ENCODE measurements around the gene COL9A2.
A peak's percentile ranks its signal among the peaks of the same experiment; 100 is the strongest.

The COL9A2 gene

DNA sequence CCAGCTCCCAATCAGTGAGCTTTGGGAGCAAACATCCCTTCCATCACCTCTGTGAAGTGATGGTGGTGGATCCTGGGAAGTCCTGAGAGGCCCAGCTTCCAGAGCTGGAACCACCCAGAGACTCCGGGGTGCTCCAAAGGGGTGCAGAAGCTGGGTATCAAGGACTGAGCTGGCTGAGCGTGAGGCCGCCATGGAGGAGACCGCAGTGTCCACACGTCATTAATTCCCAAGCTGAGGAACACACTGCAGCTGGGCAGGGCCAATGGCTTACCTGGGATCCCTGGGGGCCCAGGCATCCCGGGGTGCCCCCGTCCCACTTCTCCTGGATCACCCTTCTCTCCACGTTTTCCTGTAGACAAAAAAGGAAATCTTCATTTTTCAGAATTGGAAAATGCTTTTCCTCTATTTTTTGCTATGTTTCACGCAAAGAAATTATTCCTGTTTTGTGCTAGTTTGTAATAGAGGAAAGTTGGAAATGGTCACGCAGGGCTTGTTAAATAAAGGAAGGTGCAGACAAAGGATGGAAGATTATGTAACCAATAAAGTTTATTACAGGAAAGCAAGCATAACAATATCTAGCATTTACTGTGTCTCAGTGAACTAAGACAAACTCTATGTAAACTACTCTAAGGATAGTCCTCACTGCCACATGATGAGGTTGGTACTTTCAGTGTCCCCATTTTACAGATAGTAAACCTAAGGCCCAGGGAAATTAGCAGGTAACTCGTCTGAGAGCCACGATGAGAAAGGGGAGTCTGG lies 15.4 kb downstream of the COL9A2 start:
- DNase-seq = no peak

DNA sequence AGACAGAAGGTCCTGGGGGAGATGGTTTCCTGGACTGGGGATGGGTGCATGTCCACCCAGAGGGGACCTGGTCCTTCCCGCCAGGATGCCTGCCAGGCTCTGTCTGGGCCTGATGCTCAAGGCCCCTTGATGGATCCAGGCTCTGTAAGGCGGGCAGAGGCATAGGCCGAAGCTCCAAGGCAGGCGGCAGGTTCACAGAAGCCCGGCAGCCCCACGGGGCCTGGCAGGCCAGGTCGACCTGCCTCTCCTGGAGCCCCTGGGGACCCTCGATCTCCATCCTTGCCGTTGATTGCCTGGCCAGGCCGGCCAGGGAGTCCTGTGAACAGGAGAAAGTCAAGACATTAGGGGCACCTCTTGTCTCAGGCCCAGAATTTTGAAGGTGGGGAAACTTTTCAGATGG lies 16.0 kb downstream of the COL9A2 start:
- no peak for DNase-seq

DNA sequence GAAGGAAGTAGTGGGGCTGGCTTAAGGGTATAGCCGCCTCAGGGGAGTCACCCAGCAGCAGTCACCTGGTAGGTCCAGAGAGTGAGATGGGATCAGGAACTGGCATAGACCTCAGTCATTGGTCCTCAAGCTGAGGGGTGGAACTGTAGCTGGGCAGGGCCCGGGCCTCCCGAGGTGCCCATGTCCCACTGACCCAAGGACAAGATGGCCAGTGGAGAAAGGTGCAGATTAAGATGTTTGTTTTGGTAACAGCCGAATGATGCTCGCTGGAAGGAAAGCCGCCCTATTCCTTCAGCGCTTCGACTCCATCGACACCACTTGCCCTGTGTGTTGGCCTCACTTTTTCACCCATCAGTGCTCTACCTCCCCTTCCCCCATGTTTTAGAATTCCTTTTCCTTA lies 16.4 kb downstream of the COL9A2 start:
- DNase-seq = no peak

DNA sequence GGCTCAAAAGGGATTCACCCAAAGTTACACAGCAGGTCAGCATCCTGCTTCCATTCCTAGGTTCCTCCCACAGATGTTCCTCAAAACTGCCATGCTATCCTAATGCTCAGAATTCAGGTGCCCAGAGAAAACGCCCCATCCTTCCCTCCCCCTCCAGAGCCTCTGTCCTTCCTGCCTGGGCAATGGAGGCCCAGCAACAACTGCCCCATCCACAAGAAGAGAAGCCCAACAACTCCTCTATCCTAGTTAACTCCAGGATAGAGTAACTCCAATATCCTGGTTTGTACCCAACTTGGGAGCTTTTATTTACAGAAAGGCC lies 16.9 kb downstream of the COL9A2 start:
- no peak for DNase-seq

DNA sequence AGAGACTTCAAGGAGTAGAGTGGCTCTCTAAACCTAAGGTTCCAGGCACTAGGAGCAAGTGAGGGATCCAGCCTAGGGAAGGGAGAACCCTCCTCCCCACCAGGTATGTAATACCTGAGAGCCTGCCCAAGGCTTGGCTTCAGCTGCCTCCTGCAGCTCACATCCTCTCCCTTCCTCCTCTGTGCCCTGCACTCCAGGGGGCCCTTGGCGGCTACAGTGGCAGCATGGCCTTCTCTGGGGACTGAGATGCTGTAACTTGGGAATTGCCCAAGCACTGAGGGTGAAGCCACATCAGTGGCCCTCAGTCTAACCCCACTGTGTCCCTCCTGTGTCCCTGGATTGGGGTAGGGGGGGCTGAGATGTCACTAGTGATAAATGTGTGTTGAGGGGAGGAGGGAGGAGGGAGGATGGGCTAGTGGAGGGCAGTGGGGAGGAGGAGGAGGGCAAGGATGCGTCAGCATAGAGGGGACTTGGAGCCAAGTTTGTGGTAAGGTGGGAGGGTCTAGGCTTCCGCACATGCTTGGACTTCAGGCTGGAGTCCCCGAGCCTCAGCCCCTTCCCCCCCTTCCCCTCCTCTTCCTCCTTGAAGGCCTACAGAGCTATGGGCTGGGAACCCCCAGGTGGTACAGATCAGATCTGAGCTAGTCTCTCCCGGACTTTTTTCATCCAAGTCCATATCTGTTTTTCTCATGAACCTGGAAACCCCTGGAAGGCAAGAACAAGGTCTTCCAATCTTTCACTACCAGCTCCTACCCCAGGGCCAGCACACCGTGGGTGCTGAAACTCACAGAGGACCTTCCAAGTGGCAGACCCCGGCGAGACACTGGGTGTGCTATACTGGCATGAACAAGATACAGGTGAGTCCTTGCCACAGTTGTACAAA lies 17.5 kb downstream of the COL9A2 start:
- DNase-seq = no peak

DNA sequence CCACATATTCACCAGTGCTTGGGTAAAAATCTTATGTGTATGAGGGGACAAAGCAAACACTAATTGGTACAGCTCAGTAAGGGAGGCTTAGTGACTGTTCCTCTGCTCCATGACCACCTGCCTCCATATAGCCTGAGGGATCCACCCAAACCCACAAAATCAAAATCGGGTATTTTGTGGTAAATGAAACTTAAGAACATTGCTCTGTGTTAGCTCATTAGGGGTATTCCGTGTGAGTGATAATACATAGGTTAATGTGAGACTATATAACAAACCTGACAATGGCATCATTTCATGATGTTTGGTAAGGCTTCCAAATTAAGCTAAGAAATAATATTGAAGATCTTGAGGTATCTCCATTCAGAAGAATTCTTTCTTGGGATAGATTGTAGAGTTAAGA lies 25.8 kb downstream of the COL9A2 start:
- DNase-seq = no peak

DNA sequence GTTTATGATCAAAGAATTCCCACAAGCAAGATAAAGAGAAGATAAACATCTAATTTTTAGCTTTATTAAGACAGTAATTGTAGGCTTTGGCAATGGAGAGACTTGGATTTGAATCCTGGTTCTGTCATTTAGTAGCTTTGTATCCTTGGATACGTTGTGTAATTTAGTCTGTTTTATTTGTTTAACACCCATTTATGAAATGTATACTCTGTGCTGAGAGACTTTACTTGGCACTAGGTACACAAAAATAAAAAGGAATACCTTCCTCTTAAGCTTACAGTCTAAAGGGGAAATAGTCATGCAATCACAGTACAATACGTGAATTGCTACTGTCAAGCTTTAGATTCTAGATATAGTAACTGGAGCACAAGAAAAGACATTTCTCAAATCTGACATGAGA lies 35.2 kb downstream of the COL9A2 start:
- DNase-seq = no peak

DNA sequence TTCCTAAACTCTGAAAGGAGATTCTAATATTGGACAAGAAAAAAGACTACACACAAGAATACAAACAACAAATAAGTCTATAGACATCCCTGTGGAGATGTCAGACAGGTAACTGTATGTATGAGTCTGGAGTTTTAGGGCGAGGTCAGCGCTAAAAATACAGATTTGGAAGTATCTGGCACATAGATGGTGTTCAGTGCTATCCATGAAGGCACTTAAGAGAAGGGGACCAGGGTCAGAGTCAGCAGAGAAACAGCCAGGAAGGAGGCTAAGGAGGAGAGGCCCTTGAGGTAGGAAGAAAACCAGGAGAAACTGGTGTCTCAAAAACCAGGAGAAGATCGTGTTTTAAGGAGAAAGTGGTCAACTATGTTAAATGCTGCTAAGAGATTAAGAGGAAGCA lies 41.0 kb downstream of the COL9A2 start:
- no peak for DNase-seq

DNA sequence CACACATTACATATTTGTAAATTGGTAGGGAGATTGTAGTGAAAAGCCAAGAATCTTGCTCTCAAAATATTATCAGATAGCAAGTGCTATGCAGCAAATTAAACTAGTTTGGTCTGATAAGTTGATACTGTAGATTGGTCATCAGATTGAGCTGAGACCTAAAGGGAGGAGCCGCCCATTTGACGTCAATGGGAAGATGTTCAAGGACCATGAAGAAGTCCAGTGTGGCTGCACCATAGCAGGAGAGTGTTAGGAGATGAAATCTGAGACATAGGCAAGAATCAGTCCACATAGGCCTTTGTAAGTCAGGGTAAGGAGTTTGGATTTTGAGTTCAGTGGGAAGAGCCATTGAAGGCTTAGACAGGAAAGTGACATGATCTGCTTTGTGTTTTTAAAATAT lies 42.8 kb downstream of the COL9A2 start:
- DNase-seq = no peak

DNA sequence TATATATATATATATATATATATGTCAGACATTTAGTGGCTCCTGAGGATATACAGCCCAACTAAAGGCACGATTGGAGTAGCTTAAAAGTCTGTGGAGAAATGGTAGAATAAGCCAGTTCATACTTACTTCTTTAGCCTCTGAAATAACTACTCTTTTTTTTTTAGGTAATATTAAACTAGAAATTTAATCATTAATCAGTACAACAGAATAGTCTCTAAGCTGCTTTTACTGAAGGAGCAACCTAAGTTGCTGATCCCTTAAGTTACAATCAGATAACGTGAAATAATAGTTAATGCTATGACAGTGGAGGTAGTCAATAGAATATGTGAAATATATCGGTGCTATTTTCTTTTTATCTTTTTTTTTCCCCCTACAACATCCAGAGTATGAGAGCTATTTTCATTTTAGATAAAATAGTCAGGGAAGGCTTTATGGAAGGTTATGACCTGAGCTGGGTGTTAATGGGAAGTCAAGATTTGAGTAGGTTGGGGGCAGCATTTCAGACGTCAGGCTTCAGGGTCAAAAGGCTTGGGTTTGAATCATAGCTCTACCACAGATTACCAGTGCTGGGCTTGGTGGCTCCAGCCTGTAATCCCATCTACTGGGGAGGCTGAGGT lies 43.4 kb downstream of the COL9A2 start:
- DNase-seq = no peak

DNA sequence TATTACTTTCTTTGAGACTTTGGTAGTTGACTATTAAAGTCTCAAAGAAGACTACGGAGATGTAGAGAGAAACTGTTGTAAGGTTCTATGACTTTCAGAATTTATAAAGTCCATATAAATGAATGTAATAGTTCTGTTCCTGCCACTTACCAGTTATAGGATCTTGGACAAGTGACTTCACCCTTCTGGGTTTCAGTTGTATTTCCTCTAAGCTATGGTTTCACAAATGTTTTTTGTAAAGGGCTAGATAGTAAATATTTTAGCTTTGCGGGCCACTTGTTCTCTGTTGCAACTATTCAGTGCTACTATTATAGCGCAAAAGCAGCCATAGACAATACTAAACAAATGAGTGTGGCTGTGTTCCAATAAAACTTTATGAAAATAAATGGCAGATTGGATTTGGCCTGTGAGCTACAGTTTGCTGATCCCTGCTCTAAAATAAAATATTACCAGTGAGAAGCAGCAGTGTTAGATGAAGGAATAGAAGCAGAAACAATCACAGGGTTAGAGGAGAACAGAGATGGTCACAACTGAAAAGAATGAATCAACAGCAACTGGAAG lies 44.4 kb downstream of the COL9A2 start:
- no peak for DNase-seq

DNA sequence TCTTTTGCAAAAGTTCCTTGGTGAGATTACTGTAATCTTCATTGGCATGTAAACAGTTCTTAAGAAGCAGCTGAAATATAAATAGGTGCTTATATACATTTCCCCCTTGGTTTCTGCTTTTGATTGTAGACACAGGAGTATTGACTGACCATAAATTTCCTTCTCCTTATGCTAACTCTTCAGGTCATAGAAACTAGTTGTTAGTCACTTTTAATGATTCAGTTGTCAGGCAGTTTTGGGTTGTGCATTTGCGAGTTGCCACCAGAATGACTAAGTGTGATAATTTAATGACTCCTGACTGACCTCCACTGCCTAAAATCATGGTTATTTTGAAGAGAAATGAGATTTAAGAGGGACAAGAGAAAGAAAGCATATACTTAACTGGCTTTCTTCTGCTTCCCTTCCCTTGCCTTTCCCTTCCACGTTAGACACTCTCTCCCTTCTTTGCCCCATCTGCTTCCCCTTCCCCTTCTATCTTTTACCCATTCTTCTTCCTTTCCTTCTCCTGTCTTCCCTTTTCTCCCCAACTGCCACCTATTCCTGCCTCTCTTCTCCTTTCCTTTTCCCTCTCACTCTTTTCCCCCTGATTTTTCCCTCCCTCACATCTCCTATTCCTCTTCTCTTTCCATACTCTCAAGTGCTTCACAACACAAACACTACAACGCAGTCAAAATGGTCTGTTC lies 46.8 kb downstream of the COL9A2 start:
- DNase-seq = no peak

DNA sequence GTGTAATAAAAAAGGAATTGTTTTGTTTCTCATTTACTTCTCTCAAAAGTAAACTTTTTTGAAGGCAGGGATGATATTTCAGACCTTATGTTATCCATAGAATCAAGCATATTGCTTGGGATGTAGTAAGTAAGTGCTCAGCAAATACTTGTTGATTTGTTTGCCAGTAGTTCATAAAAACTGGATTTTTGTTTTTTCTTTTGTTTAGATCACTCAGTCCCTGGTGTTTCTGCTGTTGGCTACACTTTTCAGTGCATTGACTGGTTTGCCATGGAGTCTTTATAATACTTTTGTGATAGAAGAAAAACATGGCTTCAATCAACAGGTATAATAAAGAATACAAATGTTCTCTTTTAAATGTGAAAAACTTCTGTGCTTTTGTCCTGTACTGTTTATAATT lies 48.9 kb downstream of the COL9A2 start:
- DNase-seq = no peak

DNA sequence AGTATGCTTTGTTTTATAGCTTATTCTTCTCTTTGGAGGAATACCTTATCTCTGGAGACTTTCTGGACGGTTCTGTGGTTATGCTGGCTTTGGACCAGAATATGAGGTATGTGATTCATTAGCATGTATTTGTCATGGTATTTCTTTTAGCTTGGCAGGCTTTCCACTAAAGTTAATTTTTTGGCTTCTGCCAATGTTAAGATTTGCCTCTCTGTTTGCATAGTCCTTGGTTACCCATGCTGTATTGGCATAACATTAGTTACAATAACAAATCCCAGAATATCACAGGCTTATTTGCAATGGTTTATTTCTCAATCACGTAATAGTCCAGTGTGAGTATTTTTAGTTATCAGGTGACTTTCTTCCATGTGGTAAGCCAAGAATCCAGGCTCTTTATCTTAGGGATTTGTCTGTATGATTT lies 49.3 kb downstream of the COL9A2 start:
- no peak for DNase-seq

DNA sequence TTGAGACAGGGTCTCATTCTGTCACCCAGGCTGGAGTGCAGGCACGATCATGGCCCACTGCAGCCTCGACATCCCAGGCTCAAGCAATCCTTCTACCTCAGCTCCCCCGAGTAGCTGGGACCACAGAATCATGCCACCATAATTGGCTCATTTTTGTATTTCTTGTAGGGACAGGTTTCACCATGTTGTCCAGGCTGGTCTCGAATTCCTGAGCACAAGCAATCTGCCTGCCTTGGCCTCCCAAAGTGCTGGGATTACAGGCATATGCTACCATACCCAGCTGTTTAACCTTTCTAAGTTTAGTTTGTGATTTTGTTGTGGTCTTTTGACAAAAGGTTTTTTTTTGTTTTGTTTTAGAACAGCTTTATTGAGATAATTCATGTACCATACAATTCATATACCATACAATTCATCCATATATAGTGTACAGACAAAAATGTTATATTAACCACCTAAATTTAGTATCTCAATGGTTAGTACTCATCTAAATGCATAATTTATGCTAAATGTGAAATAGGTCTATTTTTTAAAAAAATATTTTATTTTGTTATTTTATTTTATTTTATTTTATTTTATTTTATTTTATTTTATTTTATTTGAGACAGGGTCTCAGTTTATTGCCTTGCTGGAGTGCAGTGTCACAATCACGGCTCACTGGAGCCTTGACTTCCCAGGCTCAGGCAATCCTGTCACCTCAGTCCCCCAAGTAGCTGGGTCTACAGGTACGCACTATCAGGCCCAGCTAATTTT lies 50.1 kb downstream of the COL9A2 start:
- DNase-seq = no peak

DNA sequence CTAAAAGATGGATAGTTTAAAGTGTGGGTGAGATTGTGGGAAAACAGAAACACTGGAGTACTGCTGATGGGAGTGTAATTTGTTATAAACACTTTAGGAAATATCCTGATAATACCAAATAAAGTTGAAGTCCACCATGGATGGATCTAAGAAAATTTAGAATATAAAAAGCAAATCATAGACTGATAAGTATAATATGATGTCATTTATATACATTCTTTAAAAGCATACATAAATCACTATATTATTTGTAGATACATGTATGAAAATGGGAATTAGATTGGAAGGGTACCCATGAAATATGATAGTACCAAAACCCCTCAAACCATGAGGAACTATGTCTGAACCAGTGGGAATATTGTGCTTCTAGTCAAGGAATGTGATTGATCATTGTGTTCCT lies 51.2 kb downstream of the COL9A2 start:
- no peak for DNase-seq

DNA sequence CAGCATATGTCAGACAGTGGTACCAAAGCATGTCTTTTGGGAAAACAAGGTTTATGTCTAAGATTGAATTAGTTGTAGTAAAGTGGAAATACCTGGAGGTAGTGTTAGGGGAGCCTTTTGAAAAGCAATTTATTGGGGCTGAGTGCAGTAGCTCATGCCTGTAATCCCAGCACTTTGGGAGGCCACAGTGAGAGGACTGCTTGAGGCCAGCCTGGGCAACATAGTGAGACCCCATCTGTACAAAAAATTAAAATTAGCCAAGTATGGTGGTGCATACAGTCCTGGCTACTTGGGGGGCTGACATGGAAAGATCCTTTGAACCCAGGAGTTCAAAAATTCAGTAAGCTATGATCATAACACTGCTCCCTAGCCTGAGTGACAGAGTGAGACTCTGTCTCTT lies 51.8 kb downstream of the COL9A2 start:
- no peak for DNase-seq

DNA sequence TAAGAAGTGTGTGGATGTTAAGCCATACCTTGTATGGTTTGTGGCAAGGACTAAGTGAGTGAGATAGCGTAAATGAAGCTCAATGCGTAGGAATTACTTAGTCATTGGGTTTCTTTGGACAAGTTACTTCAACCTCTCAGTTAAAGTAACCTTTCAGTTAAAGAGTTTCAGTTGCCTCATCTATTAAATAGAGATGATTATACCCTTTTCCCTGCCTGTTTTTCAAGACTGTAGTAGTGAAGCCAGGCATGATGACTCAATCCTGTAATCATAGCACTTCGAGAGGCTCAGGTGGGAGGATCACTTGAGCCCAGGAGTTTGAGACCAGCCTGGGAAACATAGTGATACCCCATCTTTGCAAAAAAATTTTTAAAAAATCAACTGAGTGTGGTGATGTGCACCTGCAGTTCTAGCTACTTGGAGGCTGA lies 52.7 kb downstream of the COL9A2 start:
- DNase-seq = no peak

DNA sequence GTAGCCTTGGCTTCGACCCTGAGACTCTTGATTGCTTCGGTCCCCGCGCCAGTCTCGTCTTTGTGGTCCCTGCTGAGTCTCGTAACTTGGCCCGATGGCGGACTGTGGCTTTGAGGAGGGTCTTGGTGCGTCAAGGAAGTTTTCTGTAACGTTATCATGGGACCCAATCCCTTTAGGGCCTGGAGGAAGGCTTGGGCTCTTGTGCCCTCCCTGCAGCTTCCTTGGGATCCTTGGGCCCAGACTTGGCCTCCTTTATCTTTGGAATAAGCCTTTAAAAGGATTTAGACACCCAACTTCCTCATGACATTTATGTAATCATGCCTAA lies 58.7 kb downstream of the COL9A2 start:
- DNase-seq = no peak

DNA sequence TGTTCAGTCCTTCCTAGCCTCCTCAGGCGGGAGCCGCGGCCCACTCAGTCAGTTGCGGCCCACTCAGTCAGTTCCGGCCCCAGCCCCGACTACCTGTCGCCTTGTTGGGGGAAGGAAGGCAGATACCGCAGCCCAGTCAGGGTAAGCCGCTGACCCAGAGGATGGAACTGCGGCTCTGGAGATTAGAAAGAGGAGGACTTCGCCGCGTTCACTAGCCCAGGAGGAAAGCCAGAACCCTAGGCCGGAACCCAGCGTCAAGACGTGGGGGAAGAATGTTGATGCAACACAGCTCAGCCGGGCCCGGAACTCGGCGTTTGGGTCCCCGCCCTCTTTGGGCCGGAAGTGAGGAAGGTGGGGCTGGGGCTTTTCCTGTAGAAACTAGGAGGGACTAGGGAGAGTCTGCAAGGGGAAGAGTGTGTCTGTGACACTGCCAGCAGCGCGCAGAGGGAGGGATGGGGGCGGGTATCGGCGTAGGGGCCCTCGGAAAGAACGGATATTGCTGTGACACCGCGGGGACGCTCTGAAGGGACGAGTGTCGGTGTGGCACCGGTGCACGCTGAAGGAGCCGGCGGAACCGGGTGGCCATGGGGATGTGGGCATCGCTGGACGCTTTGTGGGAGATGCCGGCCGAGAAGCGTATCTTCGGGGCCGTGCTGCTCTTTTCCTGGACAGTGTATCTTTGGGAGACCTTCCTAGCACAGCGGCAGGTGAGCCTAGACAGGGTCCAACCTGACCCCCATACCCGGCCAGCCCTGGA lies 59.2 kb downstream of the COL9A2 start, which contains the start of gene ZMPSTE24:
Gene ZMPSTE24 (plus strand): TSS at position 549 of the 757 bp plus-strand sequence. CDS start 36 bp downstream, at position 585.
- DNase-seq = peak; percentile 90

DNA sequence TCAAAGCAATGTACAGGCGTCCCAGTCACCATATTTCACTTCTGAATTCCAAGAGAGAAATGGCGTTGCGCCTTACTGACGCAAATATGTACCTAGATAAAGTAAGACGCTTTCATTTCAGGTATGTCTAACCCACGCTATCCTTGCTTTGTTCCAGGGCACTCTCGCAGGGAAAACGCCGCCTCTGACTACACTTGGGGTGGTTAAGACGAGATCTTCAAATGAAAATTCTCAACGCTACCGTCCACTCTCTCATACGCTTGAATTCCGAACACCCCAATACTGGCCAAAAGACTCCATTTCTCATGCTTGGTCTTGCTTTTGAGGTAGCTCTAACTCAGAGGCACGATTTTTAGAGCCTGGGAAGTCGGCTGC lies 59.8 kb downstream of the COL9A2 start:
- peak; percentile 86 for DNase-seq
